HG03442 (cell line): ENCODE data around the gene PFDN5.
"Not testable (repeated sequence)": the region's sequence is repeated elsewhere in the genome, so short reads cannot be mapped to it uniquely, and the experiment has no call there.

Experiments
- ATAC-seq: cut with Tn5 transposase; IDR thresholded peaks from one replicate; pipeline ENCODE4 v1.9.1; 2021; ENCODE audit warnings: mild to moderate bottlenecking, moderate library complexity; ENCODE audit not compliant: unreplicated experiment

PFDN5 gene

DNA sequence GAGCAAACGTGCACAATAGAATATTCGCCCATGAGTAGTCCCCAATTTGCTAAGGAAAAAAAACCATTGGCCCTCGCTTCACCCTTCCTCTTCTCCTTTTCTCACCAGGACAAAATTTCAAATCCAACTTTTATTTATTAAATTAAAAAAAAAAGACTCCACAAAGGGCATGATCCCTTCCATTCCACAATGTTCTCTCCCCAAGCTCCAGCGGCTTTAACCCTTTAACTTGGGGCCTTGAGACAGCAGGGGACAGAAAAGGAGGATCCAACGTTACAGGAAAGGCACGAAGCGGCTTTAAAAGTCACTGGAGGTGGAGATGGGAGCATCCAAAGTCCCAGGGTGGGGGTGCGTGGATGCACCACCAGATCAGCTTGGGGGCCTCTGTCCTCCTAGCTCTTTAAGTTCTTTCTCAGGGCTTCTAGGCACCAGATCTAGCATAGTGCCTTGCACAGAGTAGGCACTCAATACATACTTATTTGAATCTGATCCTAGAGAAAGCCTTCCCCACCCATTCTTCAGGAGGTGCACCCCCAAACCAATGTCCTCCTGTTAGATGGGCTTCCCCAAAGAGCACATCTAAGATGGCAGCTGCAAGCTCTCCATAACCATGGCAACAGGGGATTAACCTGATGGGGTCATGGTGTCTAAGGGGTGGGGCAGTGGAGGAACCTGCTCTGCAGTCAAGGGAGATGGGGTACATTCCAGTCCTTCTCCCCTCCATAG is 31.3 kb downstream of the PFDN5 start:
- ATAC-seq: no peak

DNA sequence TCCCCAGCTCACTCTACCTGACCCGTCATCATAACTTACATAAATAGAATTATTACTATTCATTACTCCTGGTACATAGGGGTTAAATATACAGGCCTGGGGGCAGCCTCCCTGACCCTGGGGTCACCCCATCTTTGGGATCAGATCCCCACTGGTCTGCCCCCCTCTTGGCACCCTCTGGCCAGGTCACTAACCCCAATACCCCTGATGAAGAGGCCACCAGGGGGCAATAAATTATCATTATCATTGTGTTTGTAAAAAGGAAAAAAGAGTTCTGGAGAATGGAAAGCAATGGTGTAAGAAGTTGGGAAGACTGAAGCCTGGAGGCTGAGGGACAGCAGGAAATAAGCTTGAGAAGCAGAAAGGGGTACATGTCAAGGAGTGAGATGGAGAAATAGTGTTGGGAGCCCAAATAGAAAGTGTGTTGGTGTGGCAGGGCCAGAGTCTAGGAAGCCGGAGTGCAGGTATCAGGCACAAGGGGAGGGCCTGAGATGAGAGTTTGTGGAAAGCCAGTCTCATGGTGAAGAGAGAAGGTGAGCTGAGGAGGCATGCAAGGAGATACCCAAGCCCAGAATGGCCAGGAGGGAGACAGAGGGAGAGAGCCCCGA is 32.2 kb downstream of the PFDN5 start:
- ATAC-seq: no peak

DNA sequence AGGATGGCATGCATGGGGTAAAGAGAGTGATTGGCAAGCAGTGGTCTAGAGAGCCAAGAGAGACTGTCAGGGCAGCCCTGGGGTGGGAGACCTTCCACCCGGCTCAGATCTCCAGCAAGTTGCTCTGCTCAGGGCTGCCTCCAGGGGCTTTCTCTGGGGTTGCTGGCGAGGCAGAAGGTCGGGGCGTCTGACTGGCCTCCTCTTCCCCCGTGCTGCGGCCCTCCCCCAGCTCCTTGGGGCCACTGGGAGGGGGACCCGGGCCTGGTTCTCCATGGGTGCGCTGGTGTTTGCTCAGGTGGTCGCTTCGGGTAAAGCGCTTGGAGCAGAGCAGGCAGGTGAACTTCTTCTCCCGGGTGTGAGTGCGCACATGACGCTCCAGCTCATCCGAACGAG is 32.7 kb downstream of the PFDN5 start:
- ATAC-seq: no peak

DNA sequence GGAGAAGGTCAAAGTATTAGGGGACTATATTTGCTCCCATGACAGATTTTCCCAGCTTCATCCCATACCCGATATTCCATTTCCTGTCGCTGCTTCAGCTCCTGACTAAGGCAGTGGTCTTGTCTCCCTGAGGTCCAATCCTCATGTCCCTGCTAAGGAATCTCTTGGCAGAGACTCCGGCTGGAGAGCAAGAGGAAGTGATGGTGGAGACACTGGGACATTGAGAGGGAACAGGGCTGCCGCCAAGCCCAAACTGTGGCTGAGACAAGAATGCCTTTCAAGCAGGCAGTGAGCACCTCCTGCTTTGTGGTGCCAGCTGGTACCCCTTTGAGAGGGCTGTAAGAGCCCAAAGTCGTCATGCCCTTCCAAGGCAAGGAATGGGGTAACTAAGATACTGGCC is 35.3 kb downstream of the PFDN5 start:
- ATAC-seq: no peak

DNA sequence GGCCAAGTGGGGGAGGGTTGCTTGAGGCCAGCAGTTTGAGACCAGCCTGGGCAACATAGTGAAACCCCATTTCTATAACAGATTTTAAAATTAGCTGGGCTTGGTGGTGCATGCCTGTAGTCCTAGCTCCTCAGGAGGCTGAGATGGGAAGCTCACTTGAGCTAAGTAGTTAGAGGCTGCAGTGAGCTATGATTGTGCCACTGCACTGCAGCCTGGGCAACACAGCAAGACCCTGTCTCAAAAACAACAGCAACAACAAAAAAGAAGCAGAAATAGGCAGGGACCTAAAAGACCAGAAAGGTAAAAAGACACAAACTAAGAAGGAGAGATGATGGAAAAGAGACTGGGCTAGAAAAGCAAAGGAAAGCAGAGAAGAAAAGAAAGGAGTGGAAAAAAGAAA is 37.0 kb downstream of the PFDN5 start:
- not testable (repeated sequence) for ATAC-seq

DNA sequence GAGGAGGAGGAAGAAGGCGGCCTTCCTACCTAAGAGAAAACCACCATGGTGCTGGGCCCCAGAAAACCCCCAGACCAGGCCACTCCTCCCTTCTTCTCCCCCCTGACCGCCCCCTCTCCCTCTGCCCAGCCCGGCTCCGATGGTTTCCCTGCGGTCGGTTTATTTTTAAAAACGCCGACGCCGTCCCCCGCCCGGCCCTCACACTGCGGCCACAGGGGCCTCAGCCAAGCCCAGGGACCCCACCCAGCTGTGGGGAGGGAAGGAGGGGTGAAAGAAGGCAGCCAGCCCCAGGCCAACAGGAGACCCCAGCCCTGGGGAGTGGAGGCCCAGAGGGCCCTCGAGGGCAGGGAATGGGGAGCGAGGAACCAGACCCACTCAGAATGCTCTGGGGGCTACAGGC is 37.4 kb downstream of the PFDN5 start:
- no peak for ATAC-seq

DNA sequence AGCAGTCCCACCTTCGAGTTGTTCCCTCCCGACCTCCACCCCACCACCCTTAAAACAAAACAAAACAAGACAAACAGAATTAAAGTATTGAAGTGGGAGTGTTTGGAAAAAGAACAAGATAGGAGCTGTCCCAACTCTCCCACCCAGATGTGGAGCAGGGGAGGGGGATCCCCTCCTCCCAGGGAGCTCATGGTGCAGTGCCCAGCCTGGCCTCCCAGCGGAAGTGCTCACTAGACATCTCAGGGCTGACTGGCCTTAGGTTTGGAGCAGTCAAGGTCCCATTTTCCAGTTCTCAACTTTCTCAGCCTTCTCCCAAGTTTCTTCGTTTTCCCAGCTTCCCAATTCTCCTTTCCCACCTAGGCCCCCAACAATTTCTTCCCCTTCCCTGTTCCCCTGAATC is 37.9 kb downstream of the PFDN5 start:
- ATAC-seq: no peak

DNA sequence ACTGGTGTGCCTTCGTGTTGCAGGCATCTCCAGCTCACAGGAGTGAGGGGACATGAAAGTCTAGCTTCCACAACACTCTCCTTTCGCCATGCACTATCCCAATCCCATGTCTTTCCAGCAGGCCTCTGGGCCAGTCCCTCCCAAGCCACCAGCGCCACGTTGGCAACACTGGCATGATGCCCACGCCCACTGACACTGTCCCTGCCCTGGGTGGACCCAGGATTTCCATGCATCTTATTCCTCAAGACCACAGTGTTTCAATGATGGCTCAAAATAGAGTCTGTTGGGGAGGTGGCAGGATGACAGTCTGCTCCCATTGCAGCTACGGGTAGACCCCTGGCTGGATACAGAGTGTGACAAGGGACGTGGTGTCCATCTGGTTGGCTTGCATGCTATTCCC is 38.5 kb downstream of the PFDN5 start:
- no peak for ATAC-seq

DNA sequence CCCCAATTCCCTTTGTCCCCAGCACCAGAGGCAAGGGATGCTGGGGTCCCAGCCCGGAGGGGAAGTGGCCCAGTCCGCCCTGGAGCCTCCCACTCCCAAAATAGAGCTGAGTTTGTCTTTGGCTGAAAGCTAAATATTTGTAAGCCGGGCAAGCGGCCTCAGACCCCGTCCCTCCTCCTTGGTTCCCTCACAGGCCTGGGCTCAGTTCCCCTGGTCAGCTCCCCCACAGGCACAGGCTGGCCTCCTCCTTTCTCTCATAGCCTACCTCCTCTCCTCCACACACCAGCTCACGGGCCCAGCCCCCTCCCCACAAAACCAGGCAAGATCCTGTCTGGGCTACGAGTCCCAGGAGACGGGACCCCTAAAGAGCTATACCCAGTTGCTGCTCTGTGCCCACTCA is 39.5 kb downstream of the PFDN5 start:
- ATAC-seq: no peak

DNA sequence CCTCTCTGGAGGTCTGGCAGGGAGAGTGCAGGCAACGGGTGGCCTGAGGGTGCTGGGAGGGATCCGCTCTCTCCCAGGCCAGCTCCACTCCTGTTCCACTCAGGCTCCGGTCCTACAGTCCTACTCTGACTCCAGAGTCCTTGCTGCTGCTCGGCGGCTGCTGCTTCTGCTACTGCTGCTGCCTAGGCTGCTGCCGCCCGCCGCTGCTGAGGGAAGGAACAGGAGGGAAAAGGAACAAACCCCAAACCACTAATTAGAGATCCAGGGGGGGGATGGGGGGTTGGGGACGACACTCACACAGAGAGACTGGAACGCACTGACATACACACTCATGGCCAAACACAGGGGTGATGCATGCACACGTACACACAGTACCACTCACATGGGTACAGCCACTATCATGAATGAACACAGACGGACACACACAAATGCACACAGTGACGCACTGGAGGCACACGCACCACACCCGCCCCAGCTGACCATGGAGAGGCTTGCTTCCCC is 40.9 kb downstream of the PFDN5 start, which contains the start of gene SP7:
Gene SP7, minus strand, starts transcription at position 174 of the 501 bp plus-strand sequence. CDS start 708 bp downstream, outside the sequence.
- no peak for ATAC-seq

DNA sequence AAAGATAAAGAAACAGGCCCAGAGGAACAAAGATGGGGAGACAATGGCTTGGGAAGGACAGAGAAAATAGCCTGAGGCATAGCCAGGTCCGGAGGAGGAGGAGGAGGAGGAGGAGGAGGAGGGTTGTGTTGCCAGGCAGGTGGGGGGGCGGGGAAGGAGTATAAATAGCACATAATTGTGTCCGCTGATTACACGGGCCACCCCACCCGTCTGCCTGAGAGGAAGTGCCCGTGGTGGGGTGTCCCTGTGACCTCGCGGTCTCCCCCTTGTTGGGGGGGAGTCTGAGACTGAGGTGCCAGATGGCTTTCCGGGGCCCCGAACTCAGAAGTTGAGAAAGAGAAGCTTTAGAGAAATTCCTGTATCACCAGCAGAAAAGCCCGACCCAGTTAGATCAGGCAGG is 42.7 kb downstream of the PFDN5 start:
- no peak for ATAC-seq

DNA sequence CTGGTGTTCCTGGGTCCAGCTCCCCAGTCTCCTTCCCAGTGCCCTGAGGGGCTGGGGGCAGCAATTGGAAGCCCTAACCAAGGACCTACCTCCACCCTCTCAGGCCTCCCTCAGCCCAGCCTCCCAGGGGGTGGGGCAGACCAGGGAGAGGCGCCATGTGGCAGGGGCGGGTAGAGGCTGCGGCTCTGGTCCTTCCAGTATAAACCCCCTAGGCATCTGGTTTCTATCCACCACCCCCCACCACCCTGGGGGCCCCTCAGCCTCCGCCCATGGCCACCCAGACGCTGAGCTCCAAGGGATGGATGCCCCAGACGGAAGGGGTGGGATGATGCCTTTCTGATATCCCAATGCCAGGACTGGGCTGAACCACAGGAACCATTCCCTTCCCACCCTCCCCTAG is 43.6 kb downstream of the PFDN5 start:
- no peak for ATAC-seq

DNA sequence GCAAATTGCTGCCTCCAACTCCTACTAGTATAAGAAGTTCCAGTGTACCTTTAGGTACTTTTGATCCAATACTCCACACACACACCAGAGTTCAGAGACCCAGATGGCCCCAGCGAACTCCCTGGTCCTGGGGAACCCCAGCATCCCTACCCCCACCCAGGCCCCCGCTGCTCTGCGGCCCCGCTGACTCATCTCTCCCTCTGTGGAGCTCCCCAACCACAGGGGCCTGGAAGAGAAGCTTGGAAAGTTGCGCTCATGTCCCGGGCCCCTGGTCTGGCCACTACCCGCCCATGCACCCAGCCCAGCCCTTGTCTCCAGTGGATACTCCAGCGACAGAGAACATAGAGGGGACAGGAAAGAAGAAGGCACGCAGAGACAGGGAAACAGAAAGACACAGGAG is 45.1 kb downstream of the PFDN5 start:
- ATAC-seq: no peak

DNA sequence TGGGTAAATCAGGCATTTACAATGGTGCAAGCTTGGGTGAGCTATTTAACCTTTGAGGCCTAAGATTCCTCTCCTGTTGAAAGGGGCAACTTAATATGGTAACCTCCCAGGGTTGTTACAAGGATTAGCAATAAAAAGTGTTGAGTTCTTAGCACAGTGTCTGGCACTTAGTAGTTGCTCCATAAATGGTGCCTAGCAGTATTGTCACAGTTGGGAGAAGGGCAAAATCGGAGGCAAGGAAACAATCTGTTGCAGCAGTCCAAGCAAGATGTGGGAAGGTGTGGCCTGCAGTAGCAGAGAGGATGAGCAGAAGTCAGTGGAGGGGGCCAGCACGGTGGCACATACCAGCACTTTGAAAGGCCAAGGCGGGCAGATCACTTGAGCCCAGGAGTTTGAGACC is 48.1 kb downstream of the PFDN5 start:
- ATAC-seq: no peak

DNA sequence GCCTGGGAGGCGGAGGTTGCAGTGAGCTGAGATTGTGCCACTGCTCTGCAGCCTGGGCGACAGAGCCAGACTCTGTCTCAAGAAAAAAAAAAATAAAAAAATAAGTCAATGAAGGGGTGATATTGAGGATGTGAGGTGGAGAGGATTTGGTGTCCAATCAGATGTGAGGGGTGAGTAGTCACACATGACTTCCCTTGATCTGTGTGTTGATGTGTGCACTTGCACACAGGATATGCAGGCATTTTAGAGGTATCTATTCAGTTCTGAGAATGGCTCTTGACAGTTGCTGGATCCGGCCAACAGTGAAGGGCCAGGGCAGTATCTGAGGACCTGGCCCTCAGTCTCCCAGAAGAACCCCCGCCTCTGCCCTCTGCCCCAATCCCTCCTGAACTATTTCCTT is 48.6 kb downstream of the PFDN5 start:
- ATAC-seq: no peak

DNA sequence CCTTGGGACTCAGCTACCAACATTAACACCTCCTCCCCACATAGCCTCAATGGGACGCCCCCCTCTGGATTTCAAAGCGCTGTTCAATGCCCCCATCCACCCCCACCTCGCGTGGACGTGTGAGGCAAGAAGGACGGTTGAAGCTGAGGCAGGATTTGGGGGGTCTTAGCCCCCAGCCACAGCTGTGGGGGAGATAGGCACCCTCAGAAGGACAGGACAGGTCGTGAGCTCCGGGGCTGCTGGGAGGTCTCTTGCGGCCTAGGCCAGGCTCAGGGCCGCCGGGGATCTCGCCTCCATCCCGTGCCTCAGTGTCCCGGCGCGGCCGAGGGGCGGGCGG is 49.1 kb downstream of the PFDN5 start:
- peak; percentile 4 for ATAC-seq

DNA sequence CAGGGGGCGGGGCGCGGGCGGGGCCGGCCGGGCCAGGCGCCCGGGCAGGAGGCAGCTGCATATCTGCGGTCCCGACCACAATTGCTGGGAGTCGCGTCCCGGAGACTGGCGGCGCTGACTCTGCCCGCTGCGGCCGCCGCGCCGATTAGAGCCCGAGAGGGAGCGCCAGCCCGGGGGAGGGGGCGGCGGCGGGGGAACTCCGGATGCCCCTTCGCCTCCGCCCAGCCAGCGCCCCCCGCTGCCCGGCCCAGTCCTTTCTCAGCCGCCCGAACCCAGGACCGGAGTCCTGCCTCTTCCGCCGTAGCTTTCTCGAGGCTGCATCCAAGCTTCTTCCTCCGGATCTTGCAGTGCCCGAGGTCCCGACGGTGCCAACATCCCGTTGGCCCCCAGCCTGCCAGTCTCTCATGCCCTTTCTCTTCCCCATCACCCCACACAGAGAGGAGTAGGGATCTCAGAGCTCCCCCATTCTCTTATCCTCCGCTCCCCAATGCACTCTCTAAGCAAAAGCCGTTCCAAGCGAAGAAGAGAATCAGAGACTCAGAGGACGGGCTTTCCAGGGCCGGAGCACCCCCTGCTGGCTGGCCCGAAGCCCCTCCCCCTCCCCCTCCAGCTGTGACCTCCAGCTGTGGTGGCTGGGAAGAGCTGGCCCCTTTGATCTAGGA is 49.6 kb downstream of the PFDN5 start:
- ATAC-seq: peak; percentile 55

DNA sequence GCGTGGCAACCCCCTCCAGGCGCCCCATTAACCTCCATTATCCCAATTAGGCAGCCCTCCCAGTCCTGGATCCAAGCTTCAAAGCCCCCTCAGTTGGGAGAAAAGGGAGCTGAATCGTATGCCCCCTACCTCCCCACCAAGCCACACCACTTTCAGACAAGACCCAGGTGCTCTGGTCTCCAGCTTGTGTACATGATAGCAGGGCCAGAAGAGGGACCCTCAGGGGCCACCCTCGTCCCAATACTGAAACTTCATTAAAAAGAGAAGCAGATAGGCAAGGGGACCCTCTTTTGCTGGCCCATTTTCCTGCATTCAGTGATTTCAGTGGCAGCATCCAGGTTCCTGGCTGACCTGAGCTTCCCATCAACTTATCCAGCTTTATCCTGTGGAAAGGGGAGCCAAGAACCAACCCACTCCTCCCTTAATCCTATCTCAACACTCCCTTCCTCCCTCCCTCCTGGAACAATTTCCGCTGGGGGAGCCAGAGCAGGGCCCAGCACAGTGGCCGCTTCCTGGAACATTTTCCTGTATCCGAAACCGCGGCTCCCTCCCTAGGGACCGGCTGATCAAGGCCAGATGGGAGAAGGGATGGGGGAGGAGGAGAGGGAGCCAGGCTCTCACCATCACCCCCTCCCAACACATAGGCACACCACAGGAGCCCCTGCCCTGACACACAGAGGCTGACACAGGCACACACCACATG is 50.3 kb downstream of the PFDN5 start:
- no peak for ATAC-seq

DNA sequence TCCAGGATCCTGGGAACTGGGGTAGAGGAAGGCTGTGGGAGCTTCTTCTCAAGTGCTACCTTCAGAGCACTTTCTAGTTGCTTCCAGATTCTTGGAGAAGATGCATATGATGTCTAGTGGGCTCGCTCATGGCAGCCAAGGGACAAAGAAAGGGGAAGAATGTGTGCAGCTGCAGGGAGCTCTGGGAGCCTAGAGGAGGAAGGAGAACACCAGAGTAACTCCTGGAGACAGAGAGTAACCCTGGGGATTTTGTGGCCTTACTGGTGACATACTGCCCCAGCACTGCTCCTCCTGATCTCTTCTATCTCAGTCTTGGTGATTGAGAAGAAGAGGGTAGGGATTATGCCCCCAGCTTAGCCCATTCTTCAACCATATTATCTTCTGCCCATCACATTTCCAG is 51.1 kb downstream of the PFDN5 start:
- ATAC-seq: no peak

DNA sequence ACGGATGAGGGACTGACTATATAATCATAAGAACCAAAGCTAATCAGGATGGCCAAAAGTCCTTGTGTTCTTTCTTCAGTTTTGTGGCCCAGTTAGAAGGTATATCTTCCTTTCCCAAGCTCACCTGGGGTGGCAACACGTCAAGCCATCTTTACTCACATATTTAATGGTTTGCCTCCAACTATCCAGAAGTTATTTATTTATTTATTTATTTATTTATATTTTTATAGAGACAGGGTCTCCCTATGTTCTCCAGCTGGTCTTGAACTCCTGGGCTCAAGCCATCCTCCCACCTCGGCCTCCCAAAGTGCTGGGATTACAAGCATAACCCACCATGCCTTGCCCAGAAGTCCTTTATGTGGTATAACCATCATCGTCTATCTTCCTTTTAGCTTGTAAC is 52.6 kb downstream of the PFDN5 start:
- no peak for ATAC-seq
